NCI-H128 (cell line): ENCODE data around the gene ANKFN1.

Experiments
- DNase-seq: peaks from one replicate; lab custom pipeline; 2025; ENCODE audit not compliant: unreplicated experiment; lab: John Stamatoyannopoulos, UW

Gene ANKFN1

DNA sequence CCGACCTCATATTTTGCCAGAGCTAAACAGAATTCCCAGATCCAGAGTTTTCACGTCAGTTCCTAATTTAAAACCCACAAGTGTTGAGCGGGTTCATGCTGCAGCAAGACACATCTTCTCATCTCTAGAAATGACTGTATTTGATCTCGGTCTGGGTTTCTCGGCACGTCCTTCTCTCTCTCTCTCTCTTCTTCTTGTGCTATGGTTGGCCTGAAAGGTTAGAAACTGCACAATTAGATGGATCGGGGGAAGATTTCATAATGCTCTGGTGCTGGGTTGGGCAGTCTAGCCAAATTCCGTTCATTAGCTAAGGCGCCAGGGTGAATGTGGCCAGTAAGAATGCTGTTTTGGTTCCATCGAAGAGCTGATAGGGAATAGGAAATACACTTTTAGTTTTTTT lies 281.3 kb downstream of the ANKFN1 start:
- DNase-seq = no peak

DNA sequence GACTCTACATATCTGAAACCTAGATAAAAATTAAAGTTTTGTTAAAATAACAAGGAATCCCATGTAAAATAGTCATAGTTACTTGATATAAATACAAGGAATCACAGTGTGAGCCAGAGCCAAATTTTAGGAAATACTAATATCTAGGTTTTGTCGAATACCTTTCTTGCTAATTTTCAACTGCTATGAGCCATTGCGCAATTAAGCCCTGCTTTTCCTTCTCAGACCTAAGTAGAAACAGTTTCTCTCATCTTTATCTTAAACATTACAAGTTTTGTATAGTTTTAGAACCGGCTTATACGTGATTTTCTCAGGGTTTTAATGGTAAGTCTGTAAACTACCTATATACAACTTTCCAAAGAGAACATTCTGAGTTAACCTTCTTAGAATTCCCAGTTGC lies 282.9 kb downstream of the ANKFN1 start:
- DNase-seq = no peak

DNA sequence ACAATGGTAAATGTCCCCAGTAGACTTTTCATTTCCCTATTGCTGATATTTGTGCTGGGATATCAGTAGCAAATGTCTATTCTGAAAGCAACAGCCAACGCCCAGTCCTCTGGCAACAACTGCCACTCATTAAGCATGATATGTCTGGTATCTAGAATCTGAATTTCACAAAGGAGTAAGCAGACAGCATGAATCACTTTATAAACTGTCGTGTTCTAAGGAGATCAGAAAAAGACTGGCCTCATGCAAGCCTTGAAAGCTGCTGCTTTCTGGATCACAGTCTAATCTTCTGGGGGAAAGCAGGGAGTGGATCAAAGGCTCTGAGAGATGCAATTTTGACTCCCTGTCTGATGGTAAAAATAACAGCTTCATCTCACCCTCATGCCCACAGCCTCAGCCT lies 287.1 kb downstream of the ANKFN1 start:
- DNase-seq = no peak

DNA sequence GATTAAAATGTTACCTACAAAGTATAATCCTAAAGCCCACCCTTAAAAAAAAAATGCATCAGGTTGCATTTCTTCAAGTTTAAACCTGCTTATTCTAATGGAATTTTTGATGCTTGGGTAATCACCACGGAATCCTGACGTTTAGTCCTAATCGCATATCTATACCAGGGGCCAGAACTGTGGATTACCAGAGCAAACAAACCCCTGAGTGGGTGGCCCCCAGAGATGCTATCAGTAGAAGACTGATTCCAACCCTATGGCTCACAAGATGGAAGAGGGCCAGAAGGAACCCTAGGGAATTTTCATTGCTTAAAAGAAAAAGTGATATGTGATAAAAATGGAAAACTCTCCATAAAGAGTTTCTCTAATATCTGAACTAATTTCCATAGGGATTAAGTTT lies 288.0 kb downstream of the ANKFN1 start:
- no peak for DNase-seq

DNA sequence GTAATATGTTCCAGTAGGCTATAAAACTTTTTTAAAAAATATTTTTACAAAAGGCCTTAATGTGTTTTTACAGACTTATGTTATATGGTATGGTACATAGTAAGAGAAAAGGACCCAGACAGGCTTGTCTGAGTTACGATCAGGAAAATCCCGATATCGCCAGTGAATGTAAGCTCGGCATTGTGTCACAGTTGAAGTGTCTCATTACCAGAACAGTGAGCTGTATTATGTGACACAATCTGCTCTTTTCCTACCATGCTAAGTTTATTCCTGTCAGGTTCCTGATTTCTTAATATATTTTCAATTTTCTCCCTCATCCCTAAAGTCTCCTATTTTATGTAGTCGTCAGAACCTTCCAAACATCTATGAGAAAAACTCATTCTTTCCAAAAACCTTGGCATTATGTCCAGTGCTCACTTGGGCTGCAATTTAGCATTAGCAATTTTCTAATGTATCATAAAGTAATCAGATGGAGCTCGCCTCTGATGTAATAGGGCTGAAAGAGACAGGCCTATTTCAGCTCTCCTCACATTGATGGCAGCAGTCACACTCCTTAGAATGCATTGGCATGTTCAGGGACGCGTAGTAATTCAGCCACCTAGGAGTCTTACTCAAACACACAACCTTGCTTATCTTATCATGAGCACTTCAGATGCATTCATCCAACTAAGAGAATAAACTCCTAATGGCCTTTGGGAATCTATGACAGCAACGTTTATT lies 292.6 kb downstream of the ANKFN1 start:
- DNase-seq = no peak

DNA sequence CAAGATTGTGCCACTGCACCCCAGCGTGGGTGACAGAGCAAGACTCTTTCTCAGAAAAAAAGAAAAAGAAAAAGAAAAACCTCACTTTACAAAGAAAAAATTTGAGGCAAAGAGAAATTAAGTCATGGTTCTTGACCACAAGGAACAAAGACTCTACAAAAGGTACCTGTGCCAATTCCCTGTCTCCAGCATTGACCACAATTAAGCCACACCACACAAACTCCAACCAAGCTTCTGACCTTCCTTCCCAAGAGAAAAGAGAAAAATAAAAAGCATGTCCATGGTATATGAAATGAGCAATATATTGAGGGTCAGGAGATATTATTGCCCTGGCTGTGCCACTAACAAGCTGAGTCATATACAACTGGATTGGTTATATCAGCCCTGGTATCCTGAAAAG lies 293.9 kb downstream of the ANKFN1 start:
- DNase-seq = no peak

DNA sequence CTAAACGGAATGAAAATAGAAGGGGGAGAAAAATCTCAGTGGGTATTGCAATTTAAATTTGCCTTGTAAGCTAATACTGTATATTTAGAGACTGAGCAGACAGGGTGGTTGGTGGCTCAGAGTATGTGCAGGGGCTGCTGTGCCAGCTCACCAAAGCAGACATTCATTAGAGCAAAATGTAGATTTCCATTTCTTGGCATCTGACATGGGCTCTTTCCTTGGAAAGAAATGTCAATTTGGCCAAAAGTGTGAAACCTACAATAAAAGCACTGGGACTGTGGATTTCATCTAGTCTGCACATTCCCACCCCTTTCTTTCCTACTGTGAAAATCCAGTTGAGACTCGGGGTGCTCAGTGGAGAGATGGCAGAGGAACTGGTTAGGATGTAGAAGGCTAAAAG lies 295.1 kb downstream of the ANKFN1 start:
- DNase-seq = no peak

DNA sequence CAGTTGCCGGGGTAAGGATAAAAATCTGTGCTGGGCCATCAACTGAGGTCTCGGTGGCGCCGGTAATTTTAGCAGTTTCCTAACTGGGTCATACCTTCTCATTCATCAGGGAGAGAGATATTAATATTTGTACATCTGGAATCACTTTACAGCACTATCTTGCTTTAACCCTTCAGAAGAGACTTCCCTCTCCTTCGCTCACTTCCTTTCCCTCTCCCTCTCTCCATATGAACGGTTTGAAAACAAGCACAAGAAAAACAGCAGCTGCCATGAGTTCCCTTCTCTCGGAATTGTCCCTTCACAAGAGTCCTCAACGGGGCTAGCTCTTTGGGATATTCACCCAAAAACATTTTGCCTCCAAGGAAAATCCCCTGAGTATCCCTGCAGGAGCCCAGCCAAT lies 295.9 kb downstream of the ANKFN1 start:
- DNase-seq = no peak

DNA sequence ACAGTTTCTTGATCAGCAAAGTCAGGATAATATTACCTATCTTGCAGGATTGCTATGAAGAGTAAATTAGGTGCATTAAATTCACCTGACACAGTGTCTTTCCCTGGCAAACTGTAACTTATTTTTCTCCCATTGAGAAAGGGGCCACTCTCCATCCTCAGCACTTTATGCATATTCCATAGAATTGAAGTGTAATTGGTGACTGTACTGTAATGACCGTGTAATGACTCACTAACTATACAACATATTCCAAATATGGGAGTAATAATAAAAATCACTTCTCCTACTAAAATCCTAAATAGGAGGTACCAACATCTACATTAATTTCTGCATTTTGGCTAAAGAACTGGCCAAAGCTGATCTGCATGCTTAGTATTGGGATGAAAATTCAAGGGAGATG lies 298.4 kb downstream of the ANKFN1 start:
- DNase-seq = no peak

DNA sequence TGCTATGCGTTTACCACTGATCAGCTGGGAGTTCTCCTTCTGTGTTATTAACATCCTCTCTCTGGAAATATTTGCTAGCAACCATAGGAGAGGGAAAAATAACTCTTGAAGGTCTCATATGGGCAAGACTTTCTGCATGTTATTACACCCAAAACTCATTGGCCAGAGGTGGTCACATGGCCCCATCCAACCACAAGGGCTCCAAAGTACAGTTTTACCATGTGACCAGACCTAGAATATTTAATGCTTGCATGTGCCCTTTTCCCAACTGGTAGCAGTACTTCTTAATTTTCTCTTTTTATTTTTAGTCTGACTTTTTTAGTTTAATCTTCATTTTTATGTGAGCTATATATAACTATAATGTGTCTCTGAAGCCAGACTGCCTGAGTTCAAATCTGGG lies 299.2 kb downstream of the ANKFN1 start:
- no peak for DNase-seq

DNA sequence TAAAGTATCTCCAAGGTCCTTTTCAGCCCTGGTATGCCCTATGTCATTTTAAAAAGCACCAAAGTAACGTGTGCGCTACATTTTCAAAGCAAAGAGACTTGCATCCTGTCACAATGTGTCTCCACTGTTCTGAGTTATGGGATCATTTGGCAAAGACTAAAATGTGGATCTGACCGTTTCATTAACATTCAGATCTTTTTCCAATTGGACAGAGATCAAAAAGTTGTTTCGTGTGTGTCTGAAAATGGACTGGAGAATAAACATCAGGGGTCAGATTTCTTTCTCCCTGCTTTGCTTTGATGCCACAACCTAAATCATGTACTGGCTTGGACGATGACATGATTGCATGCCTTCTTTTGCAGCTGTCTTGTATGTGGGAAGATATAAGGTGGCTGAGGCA lies 304.2 kb downstream of the ANKFN1 start:
- DNase-seq = no peak

DNA sequence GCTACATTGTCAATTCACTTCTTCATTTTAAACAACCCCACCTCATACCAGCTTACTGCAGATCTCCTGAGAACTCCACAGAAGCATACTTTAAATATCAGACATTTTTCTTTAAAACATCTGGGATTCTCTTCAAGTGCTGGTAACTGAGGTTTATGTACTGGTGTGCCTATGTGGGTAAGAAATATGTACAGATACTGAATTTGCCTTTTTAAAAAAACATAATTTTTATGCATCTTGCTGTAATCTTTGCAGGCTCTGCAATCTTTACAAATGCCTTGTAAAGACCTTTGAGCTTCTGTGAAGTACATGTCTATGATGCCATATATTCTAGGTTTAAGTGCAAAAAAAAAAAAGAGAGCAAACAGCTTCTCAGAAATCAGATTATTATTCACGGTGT lies 312.6 kb downstream of the ANKFN1 start:
- DNase-seq = no peak

DNA sequence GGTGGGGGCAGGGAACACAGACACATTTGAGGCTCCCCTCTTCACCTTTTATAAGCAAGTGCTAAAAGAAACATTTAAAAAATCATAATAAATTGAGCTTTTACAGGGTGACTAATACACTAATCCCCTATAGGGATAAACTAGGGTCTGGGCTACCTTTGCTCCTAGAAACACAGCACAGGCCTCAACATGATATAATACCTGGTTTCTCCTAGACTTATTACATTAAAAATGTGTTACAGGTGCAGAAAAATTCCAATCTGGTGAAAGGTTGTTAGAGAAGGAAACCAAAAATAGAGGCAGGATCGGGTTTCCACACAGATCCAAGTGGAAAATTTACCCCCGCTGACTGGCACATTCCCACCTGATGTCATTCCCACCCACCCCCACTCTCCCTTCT lies 315.6 kb downstream of the ANKFN1 start:
- no peak for DNase-seq

DNA sequence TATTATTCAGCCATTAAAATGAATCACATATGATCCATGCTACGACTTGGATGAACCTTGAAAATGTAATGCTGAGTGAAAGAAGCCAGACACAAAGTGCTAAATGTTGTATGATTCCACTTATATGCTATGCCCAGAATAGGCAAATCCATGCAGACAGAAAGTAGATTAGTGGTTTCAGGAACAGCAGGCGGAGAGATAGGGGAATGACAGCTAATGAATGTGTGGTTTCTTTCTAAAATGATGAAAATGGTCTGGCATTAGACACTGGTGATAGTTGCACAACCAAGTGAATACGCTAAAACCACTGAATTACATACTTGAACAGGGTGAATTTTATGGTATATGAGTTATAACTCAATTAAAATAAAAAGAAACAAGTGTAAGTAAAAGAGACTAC lies 318.4 kb downstream of the ANKFN1 start:
- no peak for DNase-seq

DNA sequence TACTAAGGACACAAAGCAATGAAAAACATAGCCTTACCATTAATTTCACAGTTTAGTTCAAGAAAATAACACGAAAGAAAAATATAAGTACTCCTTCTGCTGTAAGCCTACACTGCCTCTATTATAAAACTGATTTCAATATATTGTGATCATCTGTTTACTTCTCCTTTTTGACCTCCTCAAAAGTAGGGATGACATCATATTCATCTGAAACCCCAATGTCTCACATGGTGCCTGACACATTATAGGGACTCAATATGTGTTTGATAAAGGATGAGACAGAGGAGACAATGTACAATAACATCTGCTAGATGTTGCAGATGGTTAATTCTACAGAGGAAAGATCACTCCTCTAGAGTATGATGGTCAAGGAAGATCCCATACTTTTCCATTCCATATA lies 321.8 kb downstream of the ANKFN1 start:
- no peak for DNase-seq

DNA sequence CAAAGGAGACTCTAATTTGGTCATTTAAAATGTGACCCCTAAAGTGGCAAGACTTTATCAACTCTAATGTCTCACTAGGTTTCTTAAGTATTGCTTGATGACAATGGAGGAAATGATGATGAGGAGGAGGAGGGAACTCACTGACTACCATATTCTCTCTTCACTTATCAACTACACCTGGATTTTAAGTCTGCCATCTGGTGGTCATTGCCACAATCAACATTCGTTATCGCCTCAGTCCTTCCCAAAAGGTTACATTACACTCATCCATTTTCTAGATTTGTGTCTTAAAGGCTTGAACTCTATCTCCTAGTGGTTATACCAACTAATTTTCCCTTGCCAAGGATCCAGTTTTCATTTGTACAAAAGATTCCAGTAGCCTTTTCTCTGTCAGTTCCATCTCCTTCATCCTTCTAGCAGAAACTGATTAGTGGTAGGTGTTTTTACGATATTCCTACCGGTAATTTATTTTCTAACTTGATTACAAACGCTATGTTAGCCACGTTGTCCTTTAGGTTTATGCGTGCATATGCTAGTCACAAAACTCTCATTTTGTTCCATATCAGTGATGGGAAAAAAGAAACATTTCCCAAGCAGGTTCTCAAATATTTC lies 325.7 kb downstream of the ANKFN1 start:
- no peak for DNase-seq

DNA sequence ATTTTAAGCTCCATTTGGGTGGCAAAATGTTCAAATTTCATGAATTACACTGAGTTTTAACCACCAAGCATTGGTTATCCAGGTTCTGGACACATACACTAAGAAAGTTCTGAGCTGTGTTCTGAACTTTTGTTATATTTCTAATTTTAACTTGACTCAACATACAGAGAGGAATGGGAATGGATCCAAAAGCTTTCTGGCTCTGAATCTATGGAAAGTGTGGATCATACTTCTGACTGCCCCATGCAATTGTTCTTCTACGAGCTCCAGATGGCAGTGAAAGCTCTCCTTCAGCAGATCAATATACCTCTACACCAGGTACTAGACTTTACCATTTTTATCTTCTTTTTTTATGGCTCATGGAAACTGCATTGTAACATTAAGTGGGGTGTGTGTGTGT lies 327.2 kb downstream of the ANKFN1 start:
- no peak for DNase-seq

DNA sequence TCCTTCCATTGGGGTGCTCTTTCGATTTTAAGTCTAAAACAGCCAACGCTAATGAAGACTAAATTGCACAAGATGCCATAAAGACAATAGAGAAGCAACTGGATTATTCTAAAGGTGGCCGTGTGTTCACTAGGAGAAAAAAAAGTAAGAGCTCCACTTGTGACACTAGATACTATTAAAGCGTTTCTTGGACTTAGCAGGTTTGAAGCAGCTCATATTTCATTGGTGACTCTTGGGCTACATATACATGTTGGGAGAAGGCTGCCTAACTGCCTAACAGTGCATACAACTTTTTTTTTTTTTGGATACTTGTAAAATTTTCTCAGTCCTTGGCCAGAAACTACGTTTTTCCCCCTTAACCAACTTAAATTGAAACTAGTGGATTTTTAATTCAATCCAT lies 328.4 kb downstream of the ANKFN1 start:
- no peak for DNase-seq

DNA sequence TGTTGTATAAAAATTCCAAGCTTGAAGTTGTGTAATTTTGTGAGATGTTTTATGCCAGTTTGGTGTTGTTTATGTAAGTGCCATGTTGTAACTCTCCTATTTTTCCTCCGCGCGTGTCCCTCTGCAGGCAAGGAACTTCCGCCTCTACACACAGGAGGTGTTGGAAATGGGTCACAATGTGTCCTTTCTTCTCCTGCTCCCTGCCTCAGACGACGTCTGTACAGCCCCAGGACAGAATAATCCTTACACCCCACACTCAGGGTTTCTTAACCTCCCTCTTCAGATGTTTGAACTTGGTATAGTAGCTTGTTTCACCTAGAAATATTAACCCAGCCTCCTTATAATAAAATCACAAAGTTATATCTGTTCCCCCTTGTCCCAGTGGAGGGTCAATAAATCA lies 329.0 kb downstream of the ANKFN1 start:
- DNase-seq = no peak

DNA sequence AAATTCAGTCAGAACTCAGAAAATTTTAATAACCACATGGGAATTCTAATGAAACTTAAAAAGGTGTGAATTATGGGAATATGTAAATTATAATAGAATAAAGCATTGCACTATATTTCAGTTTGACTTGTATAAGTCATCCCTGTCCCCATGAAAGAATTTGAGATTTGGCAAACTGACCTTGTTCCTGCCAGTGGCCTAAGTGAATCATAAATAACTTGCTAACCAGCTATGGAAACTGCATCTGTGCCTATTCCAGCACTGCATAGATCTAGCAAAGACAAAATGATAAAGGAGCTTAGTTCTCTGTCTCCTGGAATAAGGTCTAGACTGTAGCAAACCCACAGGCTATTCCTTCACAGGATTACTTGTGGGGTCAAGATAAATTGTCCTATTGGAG lies 333.5 kb downstream of the ANKFN1 start:
- no peak for DNase-seq

DNA sequence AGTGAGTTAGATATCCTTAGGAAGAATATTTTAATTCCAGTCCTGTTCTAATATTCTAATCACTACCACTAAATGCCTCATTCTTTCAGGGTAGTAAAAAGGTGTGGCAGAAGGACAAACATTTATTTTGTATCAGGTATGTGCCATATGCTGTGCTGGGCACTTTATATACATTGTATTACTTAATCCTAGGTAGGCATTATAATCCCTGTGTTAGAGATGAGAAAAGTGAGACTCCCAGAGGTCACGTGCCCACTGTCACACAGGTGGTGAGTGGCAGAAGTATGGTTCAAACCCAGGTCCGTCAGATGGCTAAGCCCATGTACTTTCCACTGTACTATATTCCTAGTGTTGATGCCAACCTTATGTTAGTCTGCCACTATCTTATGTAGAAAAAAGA lies 335.5 kb downstream of the ANKFN1 start:
- no peak for DNase-seq

DNA sequence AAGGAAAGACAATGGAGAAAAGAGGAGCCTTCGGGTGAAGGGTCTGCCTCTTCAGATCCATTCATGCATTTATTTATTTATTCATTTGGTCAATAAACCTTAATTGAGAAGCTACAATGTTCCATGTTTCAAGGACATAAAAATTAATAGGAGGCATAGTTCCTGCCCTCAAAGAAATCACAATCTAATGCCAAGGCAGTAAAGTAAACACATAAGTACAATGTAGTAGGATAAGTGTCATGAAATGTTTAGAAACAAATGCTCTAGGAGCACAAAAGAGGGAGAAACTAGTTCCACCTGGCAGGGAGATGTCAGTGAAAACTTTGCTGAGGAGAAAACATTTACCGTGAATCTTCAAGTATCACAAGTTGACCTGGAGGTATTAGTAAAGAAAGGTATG lies 336.7 kb downstream of the ANKFN1 start:
- no peak for DNase-seq

DNA sequence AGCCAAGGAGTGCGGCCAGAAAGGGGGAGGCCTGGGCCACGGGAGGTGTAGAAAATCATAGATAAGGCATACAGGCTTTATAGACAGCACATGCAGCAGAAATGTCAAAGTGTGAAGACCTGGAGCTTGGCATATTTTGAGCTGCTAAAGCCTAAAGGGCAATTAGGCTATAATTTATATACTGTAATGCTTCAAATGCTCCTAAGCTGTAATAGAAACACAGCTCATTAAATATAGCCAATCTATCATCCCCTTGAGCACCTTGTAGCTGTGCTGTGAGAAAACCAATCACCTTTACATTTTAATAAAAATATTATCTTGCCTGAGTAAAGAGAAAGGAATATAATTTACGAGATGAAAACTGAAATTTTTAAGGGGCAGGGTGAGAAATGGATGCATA lies 342.3 kb downstream of the ANKFN1 start:
- no peak for DNase-seq
